Esophagus (tissue), 2 donors: Measurements from ENCODE around the gene PRKX. TPM values are rescaled to one million over a fixed set of nuclear protein-coding genes. Genes with fewer than 3 reads are reported as not detected.

ENCODE experiments used
- H3K27ac ChIP-seq, 2 donors: one replicate each; pipeline ENCODE4 v1.5.1; 2013; ENCODE audit warnings: low read depth in 2 of 2, mild to moderate bottlenecking in 2 of 2, inconsistent platforms in 1 of 2, low read length in 1 of 2, moderate library complexity in 1 of 2
- H3K27me3 ChIP-seq, 2 donors: one replicate each; pipeline ENCODE4 v1.6.1; 2013; ENCODE audit warnings: low read length in 2 of 2, control low read depth in 1 of 2, mild to moderate bottlenecking in 1 of 2; ENCODE audit not compliant: insufficient read depth in 2 of 2, control insufficient read depth in 1 of 2
- H3K36me3 ChIP-seq, 2 donors: one replicate each; pipeline ENCODE4 v1.6.1; 2013; ENCODE audit warnings: low read length in 1 of 2; ENCODE audit not compliant: control insufficient read depth in 2 of 2, insufficient read depth in 2 of 2
- H3K4me1 ChIP-seq, 2 donors: one replicate each; pipeline ENCODE4 v1.6.1; 2013; ENCODE audit warnings: low read length in 1 of 2; ENCODE audit not compliant: control insufficient read depth in 2 of 2, insufficient read depth in 2 of 2
- H3K4me3 ChIP-seq, 2 donors: one replicate each; pipeline ENCODE4 v1.5.1; 2013; ENCODE audit warnings: low read length in 2 of 2, mild to moderate bottlenecking in 2 of 2, low read depth in 1 of 2, moderate library complexity in 1 of 2
- H3K9me3 ChIP-seq, 2 donors: one replicate each; pipeline ENCODE4 v1.6.1; 2013; ENCODE audit warnings: mild to moderate bottlenecking in 2 of 2, low read depth in 1 of 2, low read length in 1 of 2, moderate library complexity in 1 of 2; ENCODE audit not compliant: control insufficient read depth in 2 of 2, insufficient read depth in 1 of 2
- WGBS, 2 donors: extraction: QIAGEN DNeasy Blood & Tissue Kit; methylation state at CpG; one replicate each; pipeline ENCODE4 v1.1.7; 2013; 5-methylcytosine and 5-hydroxymethylcytosine counted together
- polyA plus RNA-seq, 2 donors: library from polyadenylated mRNA; stranded (reverse); fragments of 200-250 nt; gene quantifications; one replicate each; pipeline ENCODE4 v1.2.3, GENCODE V29; 2013
- donor health status: healthy with polysubstance abuse.
- donor health status: Bipolar disorder and iron deficiency.

Gene PRKX
- polyA plus RNA-seq, 2 donors, result 5.6 to 15.4 TPM

- H3K27me3 ChIP-seq, result no peaks in the 10 kb centered on the region
- WGBS, 2 donors, result 94 to 100% methylated on average over 3 of the region's 3 CpGs
Measured at GRCh38 chrX:3598046-3598605, 115.3 kb downstream of the PRKX start.

GRCh38 chrX:3592184-3592583 is 121.3 kb downstream of the PRKX start:
- H3K4me1 ChIP-seq, result no peaks in the 10 kb centered on the region
- no peaks in the 10 kb centered on the region for H3K27me3 ChIP-seq
- H3K4me3 ChIP-seq, result no peak overlapping the region
- 34 to 53% methylated on average over 12 of the region's 12 CpGs for WGBS, 2 donors
- no peaks in the 10 kb centered on the region for H3K36me3 ChIP-seq
- no peak overlapping the region for H3K27ac ChIP-seq
- H3K9me3 ChIP-seq, result no peaks in the 10 kb centered on the region

More at GRCh38 chrX:3598046-3598605, 115.3 kb downstream of the PRKX start:
- Histone ChIP-seq H3K36me3 (no peaks in the 10 kb centered on the region), H3K4me1 (no peaks in the 10 kb centered on the region), H3K27ac (no peak overlapping the region), H3K4me3 (no peak overlapping the region), H3K9me3 (no peaks in the 10 kb centered on the region)

GRCh38 chrX:3589474-3589873 is 124.0 kb downstream of the PRKX start:
- 82 to 87% methylated on average over 8 of the region's 8 CpGs for WGBS, 2 donors

GRCh38 chrX:3585719-3586118 is 127.7 kb downstream of the PRKX start:
- Histone ChIP-seq H3K27me3 (no peaks in the 10 kb centered on the region), H3K36me3 (no peaks in the 10 kb centered on the region), H3K27ac (no peak overlapping the region), H3K4me3 (no peak overlapping the region), H3K9me3 (no peaks in the 10 kb centered on the region), H3K4me1 (no peaks in the 10 kb centered on the region)
- 63 to 66% methylated on average over 3 of the region's 3 CpGs for WGBS, 2 donors

More at GRCh38 chrX:3589474-3589873, 124.0 kb downstream of the PRKX start:
- Histone ChIP-seq H3K4me3 (no peak overlapping the region), H3K9me3 (no peaks in the 10 kb centered on the region), H3K27ac (no peak overlapping the region), H3K4me1 (no peaks in the 10 kb centered on the region), H3K36me3 (no peaks in the 10 kb centered on the region), H3K27me3 (no peaks in the 10 kb centered on the region)

GRCh38 chrX:3584415-3584996 is 128.9 kb downstream of the PRKX start:
- Histone ChIP-seq H3K4me3 (no peak overlapping the region), H3K27me3 (no peaks in the 10 kb centered on the region), H3K4me1 (no peaks in the 10 kb centered on the region), H3K27ac (no peak overlapping the region), H3K9me3 (no peaks in the 10 kb centered on the region), H3K36me3 (no peaks in the 10 kb centered on the region)
- WGBS, 2 donors, result 81 to 82% methylated on average over 10 of the region's 10 CpGs

GRCh38 chrX:3582451-3582850 is 131.0 kb downstream of the PRKX start:
- Histone ChIP-seq H3K4me3 (no peak overlapping the region), H3K9me3 (no peaks in the 10 kb centered on the region), H3K36me3 (no peaks in the 10 kb centered on the region), H3K4me1 (no peaks in the 10 kb centered on the region), H3K27me3 (no peaks in the 10 kb centered on the region), H3K27ac (no peak overlapping the region)

GRCh38 chrX:3581609-3582108 is 131.8 kb downstream of the PRKX start:
- Histone ChIP-seq H3K27ac (no peak overlapping the region), H3K36me3 (no peaks in the 10 kb centered on the region), H3K27me3 (no peaks in the 10 kb centered on the region), H3K4me1 (no peaks in the 10 kb centered on the region), H3K4me3 (no peak overlapping the region), H3K9me3 (no peaks in the 10 kb centered on the region)
- 71 to 78% methylated on average over 2 of the region's 2 CpGs for WGBS, 2 donors

- no peak overlapping the region for H3K4me3 ChIP-seq
- no peak overlapping the region for H3K27ac ChIP-seq
- H3K36me3 ChIP-seq, result no peaks in the 10 kb centered on the region
- no peaks in the 10 kb centered on the region for H3K27me3 ChIP-seq
- H3K4me1 ChIP-seq, result no peaks in the 10 kb centered on the region
- H3K9me3 ChIP-seq, result peaks cover 0 to 2% of the 10 kb centered on the region in 2 donors
- WGBS, 2 donors, result 71 to 72% methylated on average over 1 of the region's 1 CpG
Measured at GRCh38 chrX:3577551-3577950, 135.9 kb downstream of the PRKX start.

- Histone ChIP-seq H3K36me3 (no peaks in the 10 kb centered on the region), H3K4me3 (no peak overlapping the region), H3K27ac (no peak overlapping the region), H3K27me3 (no peaks in the 10 kb centered on the region), H3K9me3 (peaks cover 0 to 2% of the 10 kb centered on the region in 2 donors), H3K4me1 (no peaks in the 10 kb centered on the region)
- WGBS, 2 donors, result 71 to 72% methylated on average over 11 of the region's 11 CpGs
Measured at GRCh38 chrX:3576886-3577501, 136.5 kb downstream of the PRKX start.

GRCh38 chrX:3567686-3568085 is 145.8 kb downstream of the PRKX start:
- Histone ChIP-seq H3K4me1 (no peaks in the 10 kb centered on the region), H3K4me3 (no peak overlapping the region), H3K36me3 (no peaks in the 10 kb centered on the region), H3K27ac (no peak overlapping the region), H3K9me3 (no peaks in the 10 kb centered on the region), H3K27me3 (no peaks in the 10 kb centered on the region)
- 81 to 82% methylated on average over 3 of the region's 3 CpGs for WGBS, 2 donors
